C4-2B (cell line): ENCODE measurements around the gene MOB2.

Experiments used
- ZFX ChIP-seq: fragments of 450-650 bp; IDR thresholded peaks from 2 replicates; pipeline ENCODE4 v1.6.1; 2017
- TF ChIP-seq, protein P1 (sequence below): fragments of 450-650 bp; conservative IDR thresholded peaks from 2 replicates; pipeline ENCODE4 v1.5.1; 2017; ENCODE audit warnings: mild to moderate bottlenecking

DNA sequence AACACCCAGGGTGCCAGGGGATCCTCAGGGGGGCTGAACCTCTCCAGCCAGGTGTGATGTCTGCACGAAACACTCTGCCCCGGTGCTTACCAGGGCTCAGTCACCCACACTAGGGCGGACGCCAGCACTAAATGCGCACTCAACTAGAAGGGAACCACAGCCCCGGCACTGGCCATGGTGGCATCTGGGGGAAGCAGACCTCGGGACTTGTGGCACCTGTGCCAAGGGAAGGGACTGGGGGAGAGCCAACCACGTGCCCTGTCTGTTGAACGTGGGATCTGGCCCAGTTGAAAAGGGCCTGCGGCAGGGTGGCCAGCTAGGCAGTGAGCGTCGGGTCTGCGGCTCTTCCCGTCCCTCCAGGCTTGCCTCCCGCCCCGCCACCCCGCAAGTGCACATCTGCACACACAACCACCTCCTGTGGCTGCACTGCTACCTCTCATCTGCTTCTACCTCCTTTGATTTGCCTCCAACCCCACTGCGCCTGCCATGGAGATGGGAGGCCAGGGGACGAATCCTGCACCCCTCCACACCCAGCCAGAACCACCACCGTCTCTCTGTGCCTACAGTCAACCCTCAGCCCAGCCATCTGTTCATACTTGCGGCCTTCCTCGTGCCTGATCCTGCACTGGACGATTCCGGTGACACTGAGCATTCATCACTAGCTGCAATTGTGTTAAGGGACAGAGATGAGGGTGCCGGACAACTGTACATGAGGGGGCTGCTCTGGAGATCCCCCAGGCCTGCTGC is 15.0 kb upstream of the MOB2 start:
- TF ChIP-seq, protein P1, sequence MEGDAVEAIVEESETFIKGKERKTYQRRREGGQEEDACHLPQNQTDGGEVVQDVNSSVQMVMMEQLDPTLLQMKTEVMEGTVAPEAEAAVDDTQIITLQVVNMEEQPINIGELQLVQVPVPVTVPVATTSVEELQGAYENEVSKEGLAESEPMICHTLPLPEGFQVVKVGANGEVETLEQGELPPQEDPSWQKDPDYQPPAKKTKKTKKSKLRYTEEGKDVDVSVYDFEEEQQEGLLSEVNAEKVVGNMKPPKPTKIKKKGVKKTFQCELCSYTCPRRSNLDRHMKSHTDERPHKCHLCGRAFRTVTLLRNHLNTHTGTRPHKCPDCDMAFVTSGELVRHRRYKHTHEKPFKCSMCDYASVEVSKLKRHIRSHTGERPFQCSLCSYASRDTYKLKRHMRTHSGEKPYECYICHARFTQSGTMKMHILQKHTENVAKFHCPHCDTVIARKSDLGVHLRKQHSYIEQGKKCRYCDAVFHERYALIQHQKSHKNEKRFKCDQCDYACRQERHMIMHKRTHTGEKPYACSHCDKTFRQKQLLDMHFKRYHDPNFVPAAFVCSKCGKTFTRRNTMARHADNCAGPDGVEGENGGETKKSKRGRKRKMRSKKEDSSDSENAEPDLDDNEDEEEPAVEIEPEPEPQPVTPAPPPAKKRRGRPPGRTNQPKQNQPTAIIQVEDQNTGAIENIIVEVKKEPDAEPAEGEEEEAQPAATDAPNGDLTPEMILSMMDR, result no peak
- TF ChIP-seq ZFX, result no peak
